ENCODE results near the gene CREBZF.

Gene CREBZF

DNA sequence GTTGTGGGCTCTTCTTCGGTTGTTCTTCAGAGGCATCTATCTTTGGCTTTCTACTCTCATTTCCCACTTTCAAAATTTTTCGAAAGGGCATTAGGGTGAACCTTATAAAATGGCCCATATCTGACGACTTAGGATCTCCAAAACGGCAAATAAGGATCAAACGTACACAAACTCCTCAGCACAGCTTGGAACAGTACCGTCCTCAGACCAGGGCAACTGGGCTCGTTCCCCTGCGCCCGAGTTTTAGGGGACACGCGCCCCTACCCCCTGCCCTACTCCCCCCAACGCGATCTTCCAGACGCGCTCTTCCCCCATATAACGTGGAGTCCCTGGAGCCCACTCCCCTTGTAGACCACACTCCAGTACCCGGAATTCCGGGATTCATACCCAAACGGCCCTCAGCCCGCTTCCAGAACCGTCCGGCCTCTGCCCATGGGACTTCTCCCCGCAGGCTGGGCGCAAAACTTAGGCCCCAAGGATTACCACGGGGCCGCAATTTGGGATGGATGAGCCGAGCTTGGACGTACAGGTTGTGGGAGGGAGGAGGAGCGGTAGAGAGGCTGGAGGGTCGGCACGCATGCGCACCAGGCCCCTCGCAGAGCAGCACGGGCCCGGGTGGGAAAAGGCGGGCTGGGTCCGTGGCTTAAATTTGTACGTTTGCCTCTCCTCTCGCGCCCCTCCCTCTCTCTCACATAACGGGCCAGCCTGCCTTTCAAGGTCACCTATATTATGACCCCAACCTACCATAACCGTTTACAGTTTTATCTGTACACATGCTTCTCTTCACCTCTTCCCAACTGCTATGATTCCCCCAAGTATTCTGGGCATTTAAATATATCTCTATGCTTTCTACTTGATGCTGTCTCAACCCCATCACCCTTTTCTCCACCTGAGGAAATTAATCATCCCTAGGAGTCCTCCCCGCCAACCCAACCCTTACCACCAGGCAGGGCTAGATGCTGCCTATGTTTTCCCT is 17.7 kb upstream of the CREBZF start:
- H3K9me3 ChIP-seq (ENCODE audit: severe bottlenecking): no peaks in the 10 kb centered on the region
- no peak for DNase-seq (ENCODE audit: low spot score)

DNA sequence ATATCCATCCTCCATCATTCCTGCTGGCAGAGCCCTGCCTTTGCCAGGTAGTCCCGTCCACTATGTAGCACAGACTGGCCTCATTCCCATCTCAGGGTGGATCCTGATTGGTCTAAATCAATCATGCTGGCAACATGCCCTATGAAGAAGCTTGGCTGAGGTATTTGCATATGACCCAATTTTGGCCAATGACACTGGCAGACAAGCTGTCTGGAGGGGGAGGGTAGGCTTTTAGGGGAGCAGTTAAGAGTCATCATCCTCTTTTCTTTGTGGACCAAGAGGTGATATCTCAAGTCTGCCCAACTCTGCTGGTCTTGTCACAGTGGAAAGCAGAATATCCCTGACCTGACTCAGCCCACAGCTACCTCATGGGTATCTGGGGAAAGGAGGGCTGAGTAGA is 16.0 kb upstream of the CREBZF start:
- Histone ChIP-seq H3K36me3 (ENCODE audit: low read depth) (no peaks in the 10 kb centered on the region), H3K27me3 (ENCODE audit: insufficient read depth, poor library complexity, severe bottlenecking) (no peaks in the 10 kb centered on the region), H3K27ac (ENCODE audit: poor library complexity, severe bottlenecking) (no peak overlapping the region), H3K4me3 (ENCODE audit: severe bottlenecking) (no peak overlapping the region), H3K9me3 (ENCODE audit: severe bottlenecking) (no peaks in the 10 kb centered on the region), H3K4me1 (ENCODE audit: insufficient read depth, poor library complexity, severe bottlenecking) (no peaks in the 10 kb centered on the region)
- no peak for DNase-seq (ENCODE audit: low spot score)
- no peak for ATAC-seq (ENCODE audit: low read depth)
- TF ChIP-seq, protein P1, sequence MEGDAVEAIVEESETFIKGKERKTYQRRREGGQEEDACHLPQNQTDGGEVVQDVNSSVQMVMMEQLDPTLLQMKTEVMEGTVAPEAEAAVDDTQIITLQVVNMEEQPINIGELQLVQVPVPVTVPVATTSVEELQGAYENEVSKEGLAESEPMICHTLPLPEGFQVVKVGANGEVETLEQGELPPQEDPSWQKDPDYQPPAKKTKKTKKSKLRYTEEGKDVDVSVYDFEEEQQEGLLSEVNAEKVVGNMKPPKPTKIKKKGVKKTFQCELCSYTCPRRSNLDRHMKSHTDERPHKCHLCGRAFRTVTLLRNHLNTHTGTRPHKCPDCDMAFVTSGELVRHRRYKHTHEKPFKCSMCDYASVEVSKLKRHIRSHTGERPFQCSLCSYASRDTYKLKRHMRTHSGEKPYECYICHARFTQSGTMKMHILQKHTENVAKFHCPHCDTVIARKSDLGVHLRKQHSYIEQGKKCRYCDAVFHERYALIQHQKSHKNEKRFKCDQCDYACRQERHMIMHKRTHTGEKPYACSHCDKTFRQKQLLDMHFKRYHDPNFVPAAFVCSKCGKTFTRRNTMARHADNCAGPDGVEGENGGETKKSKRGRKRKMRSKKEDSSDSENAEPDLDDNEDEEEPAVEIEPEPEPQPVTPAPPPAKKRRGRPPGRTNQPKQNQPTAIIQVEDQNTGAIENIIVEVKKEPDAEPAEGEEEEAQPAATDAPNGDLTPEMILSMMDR (IDR thresholded peaks at IDR 0.05; ENCODE audit: poor library complexity, severe bottlenecking): no peak

More for the DNA sequence above, 17.7 kb upstream of the CREBZF start:
- no peaks in the 10 kb centered on the region for H3K4me1 ChIP-seq (ENCODE audit: insufficient read depth, poor library complexity, severe bottlenecking)
- H3K36me3 ChIP-seq (ENCODE audit: low read depth): no peaks in the 10 kb centered on the region
- H3K4me3 ChIP-seq (ENCODE audit: severe bottlenecking): peak overlapping the region; percentile 8
- no peaks in the 10 kb centered on the region for H3K27me3 ChIP-seq (ENCODE audit: insufficient read depth, poor library complexity, severe bottlenecking)
- TF ChIP-seq, protein P1 (IDR thresholded peaks at IDR 0.05; ENCODE audit: poor library complexity, severe bottlenecking): no peak
- no peak overlapping the region for H3K27ac ChIP-seq (ENCODE audit: poor library complexity, severe bottlenecking)
- ATAC-seq (ENCODE audit: low read depth): no peak; the same call in 2 of the 3 replicates

DNA sequence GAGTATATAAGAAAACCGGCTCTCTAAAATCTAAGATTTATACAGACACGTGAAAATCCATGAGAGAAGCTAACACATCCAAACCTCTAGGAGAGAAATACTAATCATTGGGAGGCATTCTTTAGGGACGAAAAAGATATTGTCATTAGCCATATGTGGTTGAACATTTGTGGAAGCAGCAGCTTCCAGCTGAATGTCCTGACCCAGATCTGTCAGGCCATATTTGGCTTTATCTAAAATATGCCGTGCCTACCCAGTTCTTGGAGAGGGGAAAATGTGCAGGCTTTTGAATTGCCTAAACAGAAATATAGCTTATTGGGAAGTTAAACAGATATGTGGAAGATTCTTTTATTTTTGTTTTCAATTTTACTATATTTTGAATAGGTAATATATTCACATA is 14.6 kb upstream of the CREBZF start:
- Histone ChIP-seq H3K27ac (ENCODE audit: poor library complexity, severe bottlenecking) (no peak overlapping the region), H3K9me3 (ENCODE audit: severe bottlenecking) (no peaks in the 10 kb centered on the region), H3K27me3 (ENCODE audit: insufficient read depth, poor library complexity, severe bottlenecking) (no peaks in the 10 kb centered on the region), H3K4me3 (ENCODE audit: severe bottlenecking) (no peak overlapping the region), H3K4me1 (ENCODE audit: insufficient read depth, poor library complexity, severe bottlenecking) (no peaks in the 10 kb centered on the region), H3K36me3 (ENCODE audit: low read depth) (no peaks in the 10 kb centered on the region)
- ATAC-seq (ENCODE audit: low read depth): no peak
- DNase-seq (ENCODE audit: low spot score): no peak
- TF ChIP-seq, protein P1 (IDR thresholded peaks at IDR 0.05; ENCODE audit: poor library complexity, severe bottlenecking): no peak

DNA sequence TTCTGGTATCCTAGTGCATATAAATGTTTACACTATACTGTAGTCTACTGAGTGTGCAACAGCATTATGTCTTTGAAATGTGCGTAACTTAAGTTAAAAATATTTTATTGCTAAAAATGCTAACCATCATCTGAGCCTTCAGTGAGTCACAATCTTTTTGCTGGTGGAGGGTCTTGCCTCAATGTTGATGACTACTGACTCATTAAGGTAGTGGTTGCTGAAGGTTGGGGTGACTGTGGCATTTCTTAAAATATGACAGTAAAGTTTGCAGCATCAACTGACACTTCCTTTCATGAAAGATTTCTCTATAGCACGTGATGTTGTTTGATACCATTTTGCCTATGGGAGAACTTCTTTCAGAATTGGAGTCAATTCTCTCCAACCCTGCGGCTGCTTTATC is 8.5 kb upstream of the CREBZF start:
- Histone ChIP-seq H3K36me3 (ENCODE audit: low read depth) (no peaks in the 10 kb centered on the region), H3K9me3 (ENCODE audit: severe bottlenecking) (no peaks in the 10 kb centered on the region), H3K4me3 (ENCODE audit: severe bottlenecking) (no peak overlapping the region), H3K27me3 (ENCODE audit: insufficient read depth, poor library complexity, severe bottlenecking) (no peaks in the 10 kb centered on the region), H3K27ac (ENCODE audit: poor library complexity, severe bottlenecking) (no peak overlapping the region), H3K4me1 (ENCODE audit: insufficient read depth, poor library complexity, severe bottlenecking) (no peaks in the 10 kb centered on the region)
- no peak for ATAC-seq (ENCODE audit: low read depth)
- no peak for DNase-seq (ENCODE audit: low spot score)
- TF ChIP-seq, protein P1 (IDR thresholded peaks at IDR 0.05; ENCODE audit: poor library complexity, severe bottlenecking): no peak
